GM12891 (cell line): ENCODE results near the gene XPO4.

Source experiments
- PAX5 ChIP-seq: IDR thresholded peaks from 2 replicates; pipeline ENCODE4 v1.6.1; 2011; ENCODE audit warnings: low read length, moderate library complexity, mild to moderate bottlenecking; ENCODE audit not compliant: insufficient read depth, severe bottlenecking
- POLR2A ChIP-seq: IDR thresholded peaks from 2 replicates; pipeline ENCODE4 v1.6.1; 2011; ENCODE audit warnings: low read depth, low read length, control low read depth
- POLR2AphosphoS5 ChIP-seq: IDR thresholded peaks from 2 replicates; pipeline ENCODE4 v1.6.1; 2011; ENCODE audit warnings: low read depth, low read length, control low read depth
- TAF1 ChIP-seq: IDR thresholded peaks from 2 replicates; pipeline ENCODE4 v1.6.1; 2011; ENCODE audit warnings: low read depth, low read length, control low read depth

GRCh38 chr13:20940083-20940482 lies 37.5 kb upstream of the XPO4 start:
- no peak for TF ChIP-seq POLR2AphosphoS5
- no peak for TF ChIP-seq POLR2A
- TF ChIP-seq TAF1 = no peak
- no peak for TF ChIP-seq PAX5
